Glomerular endothelial cell (primary cell): ENCODE measurements around the gene GSG1L. TPM values are rescaled to one million over a fixed set of nuclear protein-coding genes. Genes with fewer than 3 reads are reported as not detected.

Experiments used
- DNase-seq: peaks from one replicate; pipeline ENCODE4 v3.0.0-alpha.2; 2011; ENCODE audit warnings: low read depth, low spot score; ENCODE audit errors: extremely low read depth
- total RNA-seq: library from RNA; depleted of rRNA; stranded (reverse); fragments of >200 nt; gene quantifications from 2 replicates; pipeline ENCODE4 v1.2.3, GENCODE V29; 2015

Gene GSG1L
- total RNA-seq, 1 donor from 2014 or later = not detected

DNA sequence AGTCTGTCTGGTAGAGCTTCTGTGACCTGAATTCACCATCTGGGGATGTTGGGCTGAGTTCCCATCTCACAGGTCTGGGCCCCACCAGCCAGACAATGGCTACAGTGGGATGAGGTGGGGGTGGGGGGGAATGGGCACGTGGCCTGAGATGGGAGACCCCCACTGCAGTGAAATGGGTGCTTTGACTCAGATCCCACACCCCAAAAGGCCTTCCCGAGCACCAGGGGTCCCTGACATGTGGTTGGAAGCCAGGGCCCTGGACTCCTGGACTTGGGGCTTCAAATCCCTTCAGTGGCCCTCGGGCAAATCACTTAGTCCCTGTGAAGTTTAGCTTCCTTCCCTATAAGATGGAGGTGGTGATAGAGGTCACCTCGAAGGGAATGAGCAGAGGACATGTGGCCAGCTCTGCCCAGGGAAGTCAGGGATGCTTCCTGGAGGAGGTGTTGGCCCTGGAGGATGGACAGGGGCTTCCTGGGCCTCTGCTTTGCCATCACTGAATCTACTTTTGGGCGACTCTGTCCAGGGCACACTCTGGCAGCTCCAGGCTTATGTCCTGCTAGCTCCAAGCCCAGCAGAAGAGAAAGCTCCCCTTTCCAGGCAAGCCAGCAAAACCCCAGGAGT lies 295.4 kb downstream of the GSG1L start:
- DNase-seq = no peak

DNA sequence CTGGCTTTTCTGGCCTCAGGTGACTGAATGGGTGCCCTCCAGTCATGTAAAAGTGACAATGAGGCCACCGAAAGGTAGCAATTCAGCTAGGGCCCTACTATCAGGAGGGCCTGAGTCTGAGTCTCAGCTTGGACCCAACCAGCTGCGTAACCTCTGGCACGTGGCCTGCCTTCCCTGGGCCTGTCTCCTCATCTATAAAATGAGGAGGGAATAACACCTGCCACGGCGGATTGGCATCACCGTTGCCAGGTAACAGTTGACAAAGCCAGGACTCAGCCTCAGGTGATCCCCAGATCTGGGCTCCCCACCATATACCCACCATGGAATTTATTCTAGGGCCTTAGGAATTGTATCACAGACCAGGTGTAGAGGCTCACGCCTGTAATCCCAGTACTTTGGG lies 296.4 kb downstream of the GSG1L start:
- no peak for DNase-seq

DNA sequence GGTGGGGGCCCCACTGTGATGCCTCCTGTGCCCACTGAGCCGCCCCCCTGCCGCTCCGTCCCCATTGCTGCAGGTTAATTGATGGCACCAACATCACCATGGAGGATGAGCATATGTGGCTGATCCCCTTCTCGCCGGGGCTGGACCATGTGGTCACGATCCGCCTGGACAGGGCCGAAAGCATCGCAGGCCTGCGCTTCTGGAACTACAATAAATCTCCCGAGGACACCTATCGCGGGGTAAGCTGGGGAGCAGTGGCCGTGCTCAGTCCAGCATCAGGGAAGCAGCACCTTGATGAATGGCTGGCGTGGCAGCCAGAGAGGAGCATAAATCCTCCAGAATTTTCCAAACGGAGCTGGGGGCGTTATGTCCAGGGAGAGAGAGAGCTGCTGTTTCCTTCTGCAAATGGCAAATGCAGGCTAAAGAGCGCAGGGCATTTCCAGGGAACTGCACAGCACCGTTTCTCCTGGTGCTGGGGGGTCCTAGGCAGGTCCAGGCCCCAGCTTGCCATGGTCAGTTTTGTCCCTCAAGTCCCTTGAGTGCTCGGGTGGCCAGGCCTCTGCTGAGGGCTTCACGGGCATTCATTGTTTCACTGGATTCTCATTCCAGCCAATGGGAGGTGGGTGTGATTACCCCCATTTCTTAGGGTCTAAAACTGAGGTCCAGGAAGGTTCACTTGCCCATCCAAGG lies 297.1 kb downstream of the GSG1L start:
- no peak for DNase-seq

DNA sequence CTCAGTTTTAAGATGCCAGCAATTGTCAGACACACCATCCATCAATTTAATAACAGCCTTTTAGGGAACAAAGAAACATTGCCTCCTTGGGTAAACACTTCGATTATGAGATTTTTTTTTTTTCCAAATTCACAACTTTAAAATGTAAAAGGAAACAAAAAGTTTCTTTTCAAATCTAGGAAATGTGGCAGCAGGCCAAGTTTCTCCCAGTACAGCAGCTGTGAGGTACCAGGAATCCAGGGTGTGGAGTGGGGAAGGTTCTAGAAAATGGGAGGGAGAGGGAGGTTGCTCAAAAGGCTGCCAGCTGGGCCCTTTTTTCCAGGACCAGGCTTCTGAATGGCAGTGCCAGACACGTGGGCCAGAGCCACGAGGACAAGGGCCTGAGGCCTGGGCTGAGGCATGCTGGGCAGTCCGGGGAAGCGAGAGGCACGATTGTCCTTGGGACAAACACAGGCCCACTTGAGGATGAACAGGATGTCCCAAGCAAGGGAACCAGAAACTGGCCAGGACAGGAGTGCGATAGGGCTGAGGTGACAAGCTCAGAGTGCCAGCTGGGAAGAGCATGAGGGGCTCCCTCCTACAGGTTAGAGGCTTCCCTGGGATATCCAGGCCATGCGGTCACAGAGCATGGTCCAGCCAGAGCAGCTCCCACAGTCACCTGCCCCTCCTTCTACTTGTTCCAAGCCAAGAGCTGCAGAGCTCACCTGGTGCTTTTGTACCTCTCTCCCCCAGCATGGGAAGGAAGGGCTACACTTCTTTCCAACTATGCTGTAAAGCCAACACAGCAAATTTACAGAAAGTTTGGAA lies 298.4 kb downstream of the GSG1L start:
- no peak for DNase-seq

DNA sequence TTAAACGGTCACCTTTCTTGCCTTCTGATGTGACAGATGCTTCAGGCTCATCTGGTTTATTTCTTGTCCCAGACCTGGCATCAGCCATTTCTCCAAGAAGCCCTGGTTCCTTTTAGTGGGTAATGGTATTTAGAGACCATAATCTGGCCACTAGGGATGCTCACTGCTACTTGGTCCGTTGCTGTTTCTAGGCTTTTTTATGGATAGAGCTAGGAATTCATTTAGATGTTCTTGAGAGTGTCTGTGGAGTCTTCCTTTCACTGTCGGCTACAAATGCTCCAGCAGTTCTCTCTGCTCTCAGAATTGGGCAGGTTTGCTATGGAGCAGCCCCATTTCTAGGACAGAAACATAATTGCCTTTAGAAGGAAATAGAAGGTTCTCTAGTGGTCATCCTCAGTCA lies 299.1 kb downstream of the GSG1L start:
- no peak for DNase-seq

DNA sequence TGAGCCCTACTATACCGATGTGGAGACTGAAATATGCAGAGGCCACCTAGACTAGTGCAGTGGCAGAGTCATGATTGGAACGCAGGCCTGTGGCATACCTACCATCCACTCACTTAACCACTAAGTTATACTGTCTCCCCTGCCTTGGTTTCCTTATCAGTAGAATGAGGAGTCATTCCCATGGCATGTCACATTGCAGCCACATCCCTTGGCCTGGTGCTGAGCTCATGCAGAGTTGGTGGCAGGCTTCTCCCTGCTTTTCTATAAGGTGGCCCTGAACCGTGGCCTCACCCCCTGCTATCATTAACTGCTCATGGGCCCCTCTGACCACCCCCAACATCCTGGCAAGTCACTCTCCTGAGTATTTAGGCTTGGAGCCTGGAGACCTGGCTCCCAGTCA lies 301.1 kb downstream of the GSG1L start:
- no peak for DNase-seq

DNA sequence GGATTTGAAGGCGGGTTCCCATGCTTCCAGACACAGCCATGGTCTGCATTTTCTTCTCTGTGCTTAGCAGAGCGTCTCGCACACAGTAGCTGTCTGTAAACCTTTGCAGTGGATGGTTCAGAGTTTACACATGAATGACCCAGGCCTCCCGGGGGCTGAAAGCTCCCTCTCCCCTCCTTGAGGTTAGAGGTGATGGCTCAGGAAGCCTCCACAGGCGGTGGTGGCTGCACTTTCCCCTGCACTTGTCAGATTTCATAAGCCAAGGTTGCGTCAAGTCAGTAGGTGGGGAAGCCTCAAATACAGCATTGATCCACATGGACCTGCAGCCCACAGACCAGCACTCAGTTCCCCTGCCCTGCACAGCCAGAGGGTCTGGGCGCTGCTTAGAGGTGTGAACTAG lies 301.7 kb downstream of the GSG1L start:
- no peak for DNase-seq

DNA sequence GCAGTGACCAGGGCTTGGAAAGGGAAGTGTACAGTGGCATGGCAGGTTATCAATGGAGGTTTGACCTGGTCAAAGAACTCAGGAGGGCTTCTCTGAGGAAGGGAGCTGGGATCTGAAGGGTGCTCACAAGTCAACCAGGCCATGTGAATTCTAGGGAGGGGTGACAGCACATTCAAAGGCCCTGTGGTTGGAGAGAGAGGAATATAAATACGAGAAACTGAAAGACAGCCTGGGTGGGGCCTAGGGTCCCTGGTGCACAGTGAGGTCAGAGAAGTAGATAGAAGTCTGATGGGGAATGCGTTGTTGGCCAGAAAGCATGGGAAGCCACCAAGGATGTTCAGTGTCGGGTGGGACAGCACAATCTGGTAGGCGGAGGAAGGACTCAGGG lies 302.7 kb downstream of the GSG1L start:
- DNase-seq = no peak

DNA sequence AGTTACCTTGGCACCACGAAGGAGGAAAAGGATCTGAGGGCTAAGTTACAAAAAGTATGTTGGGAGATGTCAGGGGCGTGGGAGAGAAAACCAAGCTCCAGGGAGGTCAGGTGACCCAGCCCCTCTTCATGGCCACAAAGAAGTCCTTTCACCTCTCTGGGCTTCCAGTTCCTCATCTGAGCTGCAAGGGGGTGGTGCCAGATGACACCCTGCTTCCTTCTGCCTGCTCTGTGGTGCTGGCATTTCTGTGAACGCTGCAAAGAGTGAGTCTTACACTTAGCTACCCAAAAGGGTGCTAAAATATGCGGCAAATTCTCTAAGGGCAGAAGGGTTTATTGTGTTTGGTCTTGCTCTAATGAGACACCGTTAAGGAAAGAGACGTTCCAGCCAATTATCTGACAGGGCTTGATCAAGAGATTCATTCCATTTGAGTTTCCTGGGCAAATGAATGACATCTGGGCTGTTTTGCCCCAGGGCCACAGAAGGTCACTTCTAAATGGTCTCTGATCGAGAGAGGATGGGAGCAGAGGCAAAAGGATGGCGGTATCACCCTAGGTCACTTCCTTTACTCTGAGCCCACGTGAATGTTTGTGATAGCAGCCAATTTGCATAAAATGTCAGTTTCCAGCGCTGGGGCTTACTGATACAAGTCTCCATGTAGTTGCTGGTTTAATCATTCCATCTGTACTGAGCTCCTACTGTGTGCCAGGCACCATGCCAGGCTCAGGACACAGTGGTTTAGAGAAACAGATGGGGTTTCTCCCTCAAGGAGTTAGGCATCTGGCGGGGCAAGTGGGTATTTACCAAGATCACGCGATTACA lies 303.3 kb downstream of the GSG1L start:
- no peak for DNase-seq

DNA sequence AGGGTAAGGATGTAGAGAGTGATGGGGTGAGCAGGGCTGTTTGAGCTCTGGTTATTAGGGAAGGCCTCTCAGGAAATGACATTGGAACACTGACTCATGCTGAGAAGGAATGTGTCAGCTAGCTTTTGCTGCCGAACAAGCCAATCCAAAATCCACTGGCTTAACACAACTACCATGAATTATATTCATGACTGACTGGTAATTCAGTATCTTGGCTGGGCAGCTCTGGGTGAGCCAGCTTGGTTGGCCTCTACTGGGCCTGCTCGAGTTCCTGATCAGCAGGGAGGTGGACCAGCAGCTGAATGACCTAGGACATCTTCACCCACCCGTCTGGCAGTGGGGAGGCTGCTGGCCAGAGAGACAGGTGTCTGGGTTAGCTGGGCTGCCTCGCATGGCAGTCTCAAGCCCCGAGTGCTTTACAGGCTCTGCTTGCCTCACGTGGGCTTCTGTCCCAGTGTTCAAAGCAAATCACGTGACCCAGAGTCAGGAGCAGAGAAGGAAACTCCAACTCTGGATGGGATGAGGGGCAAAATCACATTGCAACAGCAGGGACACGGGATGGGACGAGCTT lies 304.1 kb downstream of the GSG1L start:
- DNase-seq = no peak

DNA sequence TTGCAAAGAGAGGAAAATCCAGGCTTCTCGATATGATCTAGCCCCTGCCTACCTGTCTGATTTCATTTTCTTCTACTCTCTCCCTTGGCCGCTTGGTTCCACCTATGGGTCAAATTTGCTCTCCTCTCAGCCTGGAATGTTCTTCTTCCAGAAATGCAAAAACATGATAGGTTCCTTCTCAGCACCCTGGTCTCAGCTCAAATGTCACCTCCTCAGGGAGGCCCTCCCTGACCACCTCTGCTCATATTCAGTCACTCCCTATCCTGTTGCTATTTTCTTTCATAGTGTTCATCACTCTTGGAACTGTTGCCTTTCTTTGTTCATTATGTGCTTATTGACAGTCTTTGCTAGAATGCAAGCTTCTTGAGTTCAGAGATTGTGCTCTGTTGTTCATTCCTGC lies 305.0 kb downstream of the GSG1L start:
- no peak for DNase-seq

DNA sequence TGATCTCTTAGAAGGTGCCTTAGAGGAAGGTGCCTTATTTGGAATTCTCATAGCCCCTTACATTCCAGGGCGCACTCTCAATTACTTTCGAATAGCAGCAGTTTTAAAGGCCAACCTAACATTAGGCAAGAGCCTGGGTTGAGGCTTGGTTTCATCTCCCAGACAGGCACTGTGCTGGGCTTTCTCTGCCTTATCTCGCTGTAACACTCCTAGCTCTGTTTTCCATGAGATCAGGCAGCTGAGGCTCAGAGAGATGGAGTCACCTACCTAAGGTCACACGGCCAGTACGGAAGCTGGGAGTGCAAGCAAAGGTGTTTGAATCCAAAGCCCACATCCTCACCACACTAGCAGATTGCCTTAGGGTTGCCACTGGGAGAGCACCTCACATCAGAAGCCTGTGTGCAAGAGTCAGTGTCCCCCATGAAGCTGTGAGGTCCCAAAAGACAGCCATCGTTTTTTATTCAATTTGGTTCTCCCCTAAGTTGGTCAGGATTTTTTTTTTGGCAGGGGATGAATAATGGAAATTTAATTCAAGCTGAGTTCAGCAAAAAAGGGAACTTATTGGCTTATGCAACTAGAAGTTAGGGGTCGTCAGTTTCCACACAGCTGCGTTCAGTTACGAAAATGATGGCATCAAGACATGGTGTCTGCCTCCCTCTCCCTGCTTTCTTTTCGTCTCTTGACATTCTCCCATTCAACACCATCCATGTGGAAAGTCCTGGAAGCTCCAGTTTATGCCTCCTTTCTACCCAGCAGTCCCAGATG lies 307.1 kb downstream of the GSG1L start:
- no peak for DNase-seq

DNA sequence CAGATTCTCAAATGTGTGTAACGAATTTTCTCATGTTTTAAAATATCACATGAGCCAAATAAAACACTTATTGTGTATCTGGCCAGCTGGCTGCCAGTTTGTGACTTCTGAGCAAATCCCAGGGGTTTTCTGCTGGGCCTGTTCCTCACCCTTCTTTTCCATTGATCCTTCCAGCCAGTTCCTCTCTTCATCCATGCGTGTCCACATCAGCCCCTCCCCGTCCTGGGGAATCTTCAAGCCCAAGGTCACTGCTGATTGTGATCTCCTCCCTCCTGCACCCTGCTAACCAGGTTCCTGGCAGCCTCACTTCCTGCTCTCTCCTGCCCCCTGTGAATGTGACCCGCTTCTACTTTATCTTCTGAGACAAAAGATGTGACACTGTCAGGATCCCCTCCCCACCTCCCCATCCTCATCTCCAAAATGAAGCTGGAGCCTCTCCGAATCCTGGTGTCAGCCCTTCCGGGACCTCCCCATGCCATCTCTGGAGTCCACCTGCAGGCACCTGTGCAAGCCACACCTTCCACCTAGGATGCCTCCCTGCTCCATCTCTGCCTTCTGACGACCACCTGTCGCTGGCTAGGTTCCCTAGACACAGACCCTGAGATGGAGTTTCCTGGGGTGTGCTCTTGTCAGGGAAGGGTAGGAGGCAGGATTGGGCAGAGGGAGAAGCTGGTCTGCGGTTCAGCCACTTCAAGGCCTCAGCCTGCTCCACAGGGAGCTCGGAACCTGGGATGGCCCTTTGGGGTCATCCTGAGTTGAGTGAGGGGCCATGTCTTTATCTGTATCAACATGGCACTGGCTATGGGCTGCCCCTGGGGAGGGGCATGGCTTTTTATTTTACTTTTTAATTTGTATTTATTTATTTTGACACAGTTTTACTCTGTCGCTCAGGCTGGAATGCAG lies 308.5 kb downstream of the GSG1L start:
- no peak for DNase-seq

DNA sequence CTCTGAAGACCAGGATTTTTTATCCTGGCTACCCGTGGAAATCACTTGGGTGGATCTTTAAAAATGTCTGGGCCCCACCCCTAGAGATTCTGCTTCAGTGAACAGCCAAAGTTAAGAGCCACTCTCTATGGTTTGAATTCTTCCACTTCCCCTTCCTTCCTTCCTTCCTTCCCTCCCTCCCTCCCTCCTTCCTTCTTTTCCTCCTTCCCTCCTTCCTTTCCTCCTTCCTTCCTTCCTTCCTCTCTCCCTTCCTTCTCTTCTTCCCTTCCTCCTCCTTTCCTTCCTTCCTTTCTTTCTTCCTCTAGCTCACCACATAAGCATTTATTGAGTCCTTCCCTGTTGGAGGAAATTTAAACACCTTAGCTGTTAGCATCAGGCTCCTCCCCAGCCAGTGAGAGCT lies 310.0 kb downstream of the GSG1L start:
- no peak for DNase-seq

DNA sequence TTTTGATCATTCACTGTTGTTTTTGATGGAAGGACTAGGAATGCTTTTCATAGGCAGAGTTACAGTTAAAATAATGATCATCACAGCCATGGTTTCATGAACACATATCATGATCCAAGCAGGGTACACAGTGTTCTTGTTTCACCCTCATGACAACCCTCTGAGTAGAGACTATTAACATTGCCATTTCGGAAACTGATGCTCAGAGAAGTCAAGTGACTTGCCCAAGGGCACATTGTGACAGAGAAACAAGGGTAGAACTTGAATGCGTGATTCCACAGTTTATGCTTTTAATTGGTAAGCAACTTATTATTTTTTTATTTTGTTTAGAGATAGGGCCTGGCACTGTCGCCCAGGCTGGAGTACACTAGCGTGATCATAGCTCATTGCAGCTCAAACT lies 311.3 kb downstream of the GSG1L start:
- no peak for DNase-seq

DNA sequence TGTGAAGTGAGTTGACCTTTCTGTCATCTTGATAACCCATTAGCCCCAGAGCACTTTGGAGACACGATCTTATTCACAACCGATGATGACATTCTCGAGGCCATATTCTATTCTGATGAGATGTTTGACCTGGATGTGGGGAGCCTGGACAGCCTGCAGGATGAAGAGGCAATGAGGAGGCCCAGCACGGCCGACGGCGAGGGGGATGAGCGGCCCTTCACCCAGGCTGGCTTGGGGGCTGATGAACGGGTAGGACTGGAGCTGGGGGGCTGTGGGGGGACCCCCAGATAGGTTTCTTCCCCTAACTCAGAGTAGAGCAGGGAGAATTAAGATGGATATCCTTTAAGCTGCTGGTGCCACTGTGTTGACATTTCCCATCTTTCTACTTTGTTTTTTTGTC lies 311.8 kb downstream of the GSG1L start:
- no peak for DNase-seq

DNA sequence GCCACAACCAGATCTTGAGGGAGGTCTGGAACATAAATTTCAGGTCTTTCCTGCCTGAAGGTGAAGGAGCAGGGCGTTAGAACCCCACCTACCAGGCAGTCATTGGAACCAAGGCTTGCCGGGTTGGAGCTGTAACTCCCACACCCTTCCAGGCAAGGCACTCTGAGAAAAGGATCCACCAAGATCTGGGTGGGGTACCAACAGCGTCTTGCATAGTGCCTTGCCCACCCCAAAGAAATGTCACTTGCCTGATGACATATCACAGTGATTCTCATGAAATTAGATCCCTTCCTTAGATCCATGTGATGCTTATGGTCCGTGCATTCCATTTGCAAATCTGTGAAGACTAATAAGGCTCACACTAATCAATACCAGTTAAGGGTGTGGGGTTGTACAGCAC lies 312.3 kb downstream of the GSG1L start:
- DNase-seq = no peak

DNA sequence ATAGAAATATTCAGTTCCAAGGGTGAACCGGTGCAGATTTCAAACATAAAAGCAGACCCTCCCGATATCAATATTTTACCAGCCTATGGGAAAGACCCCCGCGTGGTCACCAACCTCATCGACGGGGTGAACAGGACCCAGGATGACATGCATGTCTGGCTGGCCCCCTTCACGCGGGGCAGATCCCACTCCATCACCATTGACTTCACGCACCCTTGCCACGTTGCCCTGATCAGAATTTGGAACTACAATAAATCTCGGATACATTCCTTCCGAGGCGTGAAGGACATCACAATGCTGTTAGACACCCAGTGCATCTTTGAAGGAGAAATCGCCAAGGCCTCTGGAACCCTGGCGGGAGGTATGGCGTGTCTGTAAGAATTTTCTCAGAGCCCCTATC lies 313.6 kb downstream of the GSG1L start:
- no peak for DNase-seq

DNA sequence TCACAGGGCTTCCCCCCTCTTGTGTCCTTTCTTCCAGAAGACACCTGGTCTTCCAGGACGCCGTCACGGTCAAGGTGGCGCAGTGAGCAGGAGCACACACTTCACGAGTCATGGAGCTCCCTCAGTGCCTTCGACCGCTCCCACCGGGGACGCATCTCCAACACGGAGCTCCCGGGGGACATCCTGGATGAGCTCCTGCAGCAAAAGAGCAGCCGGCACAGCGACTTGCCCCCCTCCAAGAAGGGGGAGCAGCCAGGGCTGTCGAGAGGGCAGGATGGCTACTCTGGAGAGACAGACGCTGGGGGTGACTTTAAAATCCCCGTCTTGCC lies 314.0 kb downstream of the GSG1L start:
- no peak for DNase-seq
